WERI-Rb-1 (cell line): ENCODE results near the gene NUP98.

Experiments used
- DNase-seq: peaks from one replicate; pipeline ENCODE4 v3.0.0-alpha.2; 2020
- H3K27ac ChIP-seq: fragments of 250-450 bp; sonication (Bioruptor Pico); 2 replicates; pipeline ENCODE4 v1.5.1; 2020; ENCODE audit warnings: mild to moderate bottlenecking, moderate library complexity
- H3K27me3 ChIP-seq: fragments of 250-450 bp; sonication (Bioruptor Pico); 2 replicates; pipeline ENCODE4 v1.5.1; 2021; ENCODE audit warnings: mild to moderate bottlenecking, low read depth, moderate library complexity; ENCODE audit not compliant: insufficient read depth, severe bottlenecking
- H3K36me3 ChIP-seq: fragments of 250-450 bp; sonication (Bioruptor Pico); 2 replicates; pipeline ENCODE4 v1.5.1; 2020; ENCODE audit warnings: mild to moderate bottlenecking, moderate library complexity
- H3K4me3 ChIP-seq: 2 replicates; pipeline ENCODE4 v1.5.1; 2011; ENCODE audit warnings: low read depth, mild to moderate bottlenecking, control low read depth, low read length
- H3K9me3 ChIP-seq: fragments of 250-450 bp; sonication (Bioruptor Pico); 2 replicates; pipeline ENCODE4 v1.5.1; 2021; ENCODE audit warnings: mild to moderate bottlenecking, moderate library complexity; ENCODE audit not compliant: severe bottlenecking
- CTCF ChIP-seq: IDR thresholded peaks from 2 replicates; pipeline ENCODE4 v1.5.1; 2011; ENCODE audit warnings: low read depth, mild to moderate bottlenecking, control low read depth, inconsistent platforms, low read length

The NUP98 gene

GRCh38 chr11:3700910-3701309, 96.4 kb downstream of the NUP98 start:
- no peak for TF ChIP-seq CTCF
- no peak for DNase-seq
- peaks cover 92% of the 10 kb centered on the region for H3K36me3 ChIP-seq
- no peaks in the 10 kb centered on the region for H3K9me3 ChIP-seq
- no peak overlapping the region for H3K4me3 ChIP-seq
- no peaks in the 10 kb centered on the region for H3K27me3 ChIP-seq
- H3K27ac ChIP-seq: no peak overlapping the region

GRCh38 chr11:3700410-3700809, 96.9 kb downstream of the NUP98 start:
- TF ChIP-seq CTCF: no peak
- no peaks in the 10 kb centered on the region for H3K27me3 ChIP-seq
- no peak overlapping the region for H3K4me3 ChIP-seq
- DNase-seq: no peak
- H3K27ac ChIP-seq: no peak overlapping the region
- H3K36me3 ChIP-seq: peaks cover 93% of the 10 kb centered on the region
- H3K9me3 ChIP-seq: no peaks in the 10 kb centered on the region

GRCh38 chr11:3686751-3687150, 110.6 kb downstream of the NUP98 start:
- H3K36me3 ChIP-seq: peaks cover 83% of the 10 kb centered on the region
- H3K9me3 ChIP-seq: no peaks in the 10 kb centered on the region

GRCh38 chr11:3685923-3686322, 111.4 kb downstream of the NUP98 start:
- peaks cover 84% of the 10 kb centered on the region for H3K36me3 ChIP-seq
- no peaks in the 10 kb centered on the region for H3K9me3 ChIP-seq
- no peak for DNase-seq
- H3K27me3 ChIP-seq: no peaks in the 10 kb centered on the region
- H3K4me3 ChIP-seq: no peak overlapping the region
- no peak for TF ChIP-seq CTCF
- no peak overlapping the region for H3K27ac ChIP-seq

More at GRCh38 chr11:3686751-3687150, 110.6 kb downstream of the NUP98 start:
- H3K4me3 ChIP-seq: no peak overlapping the region
- no peaks in the 10 kb centered on the region for H3K27me3 ChIP-seq
- no peak overlapping the region for H3K27ac ChIP-seq
- no peak for TF ChIP-seq CTCF
- no peak for DNase-seq

GRCh38 chr11:3684819-3685172, 112.6 kb downstream of the NUP98 start:
- Histone ChIP-seq H3K36me3 (peaks cover 87% of the 10 kb centered on the region), H3K4me3 (no peak overlapping the region), H3K27me3 (no peaks in the 10 kb centered on the region), H3K27ac (no peak overlapping the region), H3K9me3 (no peaks in the 10 kb centered on the region)
- TF ChIP-seq CTCF: no peak
- DNase-seq: no peak

GRCh38 chr11:3684129-3684818, 113.1 kb downstream of the NUP98 start:
- no peaks in the 10 kb centered on the region for H3K9me3 ChIP-seq
- H3K4me3 ChIP-seq: no peak overlapping the region
- H3K27ac ChIP-seq: no peak overlapping the region
- DNase-seq: no peak
- peaks cover 89% of the 10 kb centered on the region for H3K36me3 ChIP-seq
- no peaks in the 10 kb centered on the region for H3K27me3 ChIP-seq
- no peak for TF ChIP-seq CTCF
